Smooth muscle cell (in vitro differentiated cells): ENCODE measurements around the gene SNRK. TPM values are rescaled to one million over a fixed set of nuclear protein-coding genes. Genes with fewer than 3 reads are reported as not detected.

ENCODE experiments used
- DNase-seq: peaks from one replicate; lab custom pipeline; 2025; ENCODE audit not compliant: unreplicated experiment; lab: John Stamatoyannopoulos, UW
- H2AFZ ChIP-seq: fragments of 200-600 bp; sonication (generic); 2 replicates; pipeline ENCODE4 v1.6.0; 2016; ENCODE audit warnings: antibody characterized with exemption, low read depth, mild to moderate bottlenecking
- H3F3A ChIP-seq: fragments of 200-600 bp; sonication (generic); 2 replicates; pipeline ENCODE4 v1.6.0; 2017; ENCODE audit warnings: antibody characterized with exemption, low read depth
- H3K27ac ChIP-seq: fragments of 200-600 bp; sonication (generic); 2 replicates; pipeline ENCODE4 v1.5.1; 2016; ENCODE audit warnings: low read depth, mild to moderate bottlenecking
- H3K27me3 ChIP-seq: fragments of 200-600 bp; sonication (generic); 2 replicates; pipeline ENCODE4 v1.6.1; 2016; ENCODE audit warnings: low read depth, mild to moderate bottlenecking
- H3K36me3 ChIP-seq: fragments of 200-600 bp; sonication (generic); 2 replicates; pipeline ENCODE4 v1.5.1; 2016; ENCODE audit warnings: low read depth
- H3K4me1 ChIP-seq: fragments of 200-600 bp; sonication (generic); 2 replicates; pipeline ENCODE4 v1.5.1; 2016; ENCODE audit warnings: low read depth
- H3K4me2 ChIP-seq: fragments of 200-600 bp; sonication (generic); 2 replicates; pipeline ENCODE4 v1.6.0; 2016; ENCODE audit warnings: mild to moderate bottlenecking
- H3K4me3 ChIP-seq: fragments of 200-600 bp; sonication (generic); 2 replicates; pipeline ENCODE4 v1.5.1; 2016; ENCODE audit warnings: mild to moderate bottlenecking
- H3K79me2 ChIP-seq: fragments of 200-600 bp; sonication (generic); 2 replicates; pipeline ENCODE4 v1.6.0; 2016; ENCODE audit warnings: low read depth, mild to moderate bottlenecking
- H3K9ac ChIP-seq: fragments of 200-600 bp; sonication (generic); 2 replicates; pipeline ENCODE4 v1.6.0; 2016; ENCODE audit warnings: low read depth
- H3K9me3 ChIP-seq: fragments of 200-600 bp; sonication (generic); replicated peaks from 2 replicates; pipeline ENCODE4 v1.5.1; 2016; ENCODE audit warnings: low read depth
- H4K20me1 ChIP-seq: fragments of 200-600 bp; sonication (generic); 2 replicates; pipeline ENCODE4 v1.6.0; 2016; ENCODE audit warnings: low read depth
- WGBS: methylation state at CpG from one replicate; pipeline ENCODE4 v1.1.7; 2016; ENCODE audit warnings: low lambda C conversion rate; 5-methylcytosine and 5-hydroxymethylcytosine counted together
- polyA plus RNA-seq: library from polyadenylated mRNA; unstranded; fragments of >200 nt; fragmentation: Nextera tagmentation; extraction: Ambion mirVana; gene quantifications from 2 replicates; pipeline ENCODE4 v1.2.1, GENCODE V29; 2016
- total RNA-seq: library from RNA; depleted of rRNA; stranded (reverse); fragments of >200 nt; gene quantifications from 2 replicates; pipeline ENCODE4 v1.2.3, GENCODE V29; 2014
- TF ChIP-seq, protein P1 (sequence below): fragments of 200-600 bp; sonication (generic); IDR thresholded peaks from 2 replicates; pipeline ENCODE4 v1.5.1; 2017; ENCODE audit warnings: borderline replicate concordance, mild to moderate bottlenecking, antibody characterized with exemption; ENCODE audit not compliant: insufficient read depth, poor library complexity, severe bottlenecking

SNRK gene
- total and polyA plus RNA-seq, 2 experiments from 2014 or later, result 6.3 to 14.2 TPM

DNA sequence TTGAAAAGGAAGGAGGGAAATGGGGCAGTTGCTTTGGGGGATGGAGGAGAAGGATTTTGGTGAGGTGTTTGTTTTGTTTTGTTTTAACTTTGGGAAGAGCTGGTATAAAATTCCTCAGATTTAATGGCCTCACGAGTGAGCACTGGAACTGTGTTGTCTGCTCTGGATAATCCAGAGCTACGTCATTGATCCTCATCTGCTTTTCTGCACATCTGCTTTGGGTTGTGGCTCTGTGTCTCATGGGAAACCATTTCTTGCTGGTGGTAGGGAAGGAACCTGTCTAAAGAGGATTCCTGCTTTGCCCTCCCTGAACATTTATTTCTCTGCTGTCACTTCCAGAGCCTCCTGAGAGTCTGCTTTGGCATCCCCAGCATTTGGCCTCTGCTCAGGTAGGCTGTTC lies 3.1 kb downstream of the SNRK start:
- no peak overlapping the region for H3K4me2 ChIP-seq
- no peak overlapping the region for H3K27ac ChIP-seq
- H2AFZ ChIP-seq, result no peak overlapping the region
- TF ChIP-seq, protein P1, sequence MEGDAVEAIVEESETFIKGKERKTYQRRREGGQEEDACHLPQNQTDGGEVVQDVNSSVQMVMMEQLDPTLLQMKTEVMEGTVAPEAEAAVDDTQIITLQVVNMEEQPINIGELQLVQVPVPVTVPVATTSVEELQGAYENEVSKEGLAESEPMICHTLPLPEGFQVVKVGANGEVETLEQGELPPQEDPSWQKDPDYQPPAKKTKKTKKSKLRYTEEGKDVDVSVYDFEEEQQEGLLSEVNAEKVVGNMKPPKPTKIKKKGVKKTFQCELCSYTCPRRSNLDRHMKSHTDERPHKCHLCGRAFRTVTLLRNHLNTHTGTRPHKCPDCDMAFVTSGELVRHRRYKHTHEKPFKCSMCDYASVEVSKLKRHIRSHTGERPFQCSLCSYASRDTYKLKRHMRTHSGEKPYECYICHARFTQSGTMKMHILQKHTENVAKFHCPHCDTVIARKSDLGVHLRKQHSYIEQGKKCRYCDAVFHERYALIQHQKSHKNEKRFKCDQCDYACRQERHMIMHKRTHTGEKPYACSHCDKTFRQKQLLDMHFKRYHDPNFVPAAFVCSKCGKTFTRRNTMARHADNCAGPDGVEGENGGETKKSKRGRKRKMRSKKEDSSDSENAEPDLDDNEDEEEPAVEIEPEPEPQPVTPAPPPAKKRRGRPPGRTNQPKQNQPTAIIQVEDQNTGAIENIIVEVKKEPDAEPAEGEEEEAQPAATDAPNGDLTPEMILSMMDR, result no peak
- H4K20me1 ChIP-seq, result peaks cover 72% of the 10 kb centered on the region
- peaks cover 75% of the 10 kb centered on the region for H3K79me2 ChIP-seq
- no peaks in the 10 kb centered on the region for H3F3A ChIP-seq
- H3K4me3 ChIP-seq, result no peak overlapping the region
- WGBS, result 77% methylated on average over 2 of the region's 2 CpGs
- peaks cover 8% of the 10 kb centered on the region for H3K27me3 ChIP-seq
- H3K9ac ChIP-seq, result no peak overlapping the region
- no peaks in the 10 kb centered on the region for H3K9me3 ChIP-seq
- DNase-seq, result no peak
- no peaks in the 10 kb centered on the region for H3K36me3 ChIP-seq
- peaks cover 24% of the 10 kb centered on the region for H3K4me1 ChIP-seq

DNA sequence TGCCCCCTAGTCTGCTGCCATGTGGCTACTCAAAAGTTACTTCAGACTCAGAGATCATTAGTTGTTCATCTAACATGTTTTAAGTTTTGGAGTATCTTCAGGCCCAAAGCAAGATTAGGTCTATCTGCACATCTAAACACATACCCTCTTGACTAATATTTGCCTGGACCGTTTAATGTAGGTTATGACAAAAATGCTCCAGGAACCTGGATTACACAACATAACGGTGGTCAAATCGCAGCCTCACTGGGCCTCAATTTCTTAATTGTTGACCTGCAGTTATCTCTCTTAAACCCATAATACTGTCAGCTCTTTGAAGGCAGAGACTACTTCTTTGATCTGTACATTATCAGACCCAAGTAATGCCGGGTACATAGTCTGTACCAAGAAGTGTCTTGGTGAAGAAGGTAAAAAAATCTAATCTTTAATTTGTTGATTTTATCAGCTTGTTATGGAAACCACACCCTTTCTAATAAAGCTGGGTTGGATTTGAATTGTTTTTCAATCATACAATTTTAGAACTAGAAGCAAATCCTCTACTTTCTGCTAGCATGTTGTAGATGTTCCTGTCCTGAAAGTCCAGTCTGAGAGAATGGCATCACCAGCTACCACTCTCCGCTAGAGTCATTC lies 3.6 kb downstream of the SNRK start:
- peaks cover 81% of the 10 kb centered on the region for H3K79me2 ChIP-seq
- no peak overlapping the region for H2AFZ ChIP-seq
- no peak overlapping the region for H3K27ac ChIP-seq
- no peaks in the 10 kb centered on the region for H3K9me3 ChIP-seq
- H4K20me1 ChIP-seq, result peaks cover 78% of the 10 kb centered on the region
- no peaks in the 10 kb centered on the region for H3F3A ChIP-seq
- no peak overlapping the region for H3K9ac ChIP-seq
- no peak overlapping the region for H3K4me3 ChIP-seq
- no peak overlapping the region for H3K4me2 ChIP-seq
- WGBS, result 89% methylated on average over 5 of the region's 5 CpGs
- peaks cover 24% of the 10 kb centered on the region for H3K4me1 ChIP-seq
- TF ChIP-seq, protein P1, result no peak
- DNase-seq, result no peak
- peaks cover 6% of the 10 kb centered on the region for H3K27me3 ChIP-seq
- no peaks in the 10 kb centered on the region for H3K36me3 ChIP-seq

DNA sequence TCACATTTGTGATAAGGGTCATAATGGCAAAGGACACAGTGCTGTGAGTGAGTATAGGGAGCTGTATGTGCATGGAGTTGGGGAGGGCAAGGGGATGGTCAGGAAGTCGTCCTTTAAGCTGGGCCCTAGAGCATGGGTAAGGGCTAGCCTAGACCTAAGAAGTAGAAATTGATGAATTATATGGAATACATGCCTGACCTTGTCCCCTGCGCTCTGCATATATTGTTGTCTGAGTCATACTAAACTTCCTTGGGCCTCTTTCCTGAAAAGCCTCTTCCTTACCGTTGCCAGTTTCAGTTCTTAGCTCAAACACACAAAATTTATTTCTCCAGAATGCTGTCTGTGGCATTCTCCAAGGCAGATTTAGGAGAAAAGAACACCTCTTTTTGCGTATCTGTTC lies 4.6 kb downstream of the SNRK start:
- Histone ChIP-seq H3K4me3 (no peak overlapping the region), H4K20me1 (peaks cover 88% of the 10 kb centered on the region), H3K9me3 (no peaks in the 10 kb centered on the region), H3K27ac (no peak overlapping the region), H3K9ac (no peak overlapping the region), H3K4me2 (no peak overlapping the region), H3F3A (no peaks in the 10 kb centered on the region), H3K36me3 (no peaks in the 10 kb centered on the region), H3K79me2 (peaks cover 91% of the 10 kb centered on the region), H3K27me3 (no peaks in the 10 kb centered on the region), H2AFZ (no peak overlapping the region), H3K4me1 (peaks cover 17% of the 10 kb centered on the region)
- no peak for DNase-seq
- WGBS, result 81% methylated on average over 4 of the region's 4 CpGs
- TF ChIP-seq, protein P1, result no peak

DNA sequence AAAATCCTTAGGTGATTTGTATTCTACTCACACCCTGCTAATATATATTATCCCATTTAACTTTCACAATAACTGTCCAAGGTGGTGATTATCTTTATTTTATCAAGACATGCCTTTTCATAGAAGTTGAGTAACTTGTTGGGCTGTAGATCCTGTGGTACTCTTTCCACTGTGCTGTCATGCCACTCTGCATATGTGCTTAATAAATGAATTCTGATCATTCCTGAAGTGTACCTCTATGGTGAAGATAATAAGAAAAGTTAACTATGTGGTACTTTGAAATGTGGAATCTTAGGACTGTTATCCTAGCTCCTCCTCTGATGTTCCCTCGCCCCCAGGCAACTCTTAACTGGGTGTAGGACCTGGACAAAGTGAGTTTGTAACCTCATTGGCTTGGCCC lies 5.2 kb downstream of the SNRK start:
- Histone ChIP-seq H3K79me2 (peaks cover 95% of the 10 kb centered on the region), H3F3A (no peaks in the 10 kb centered on the region), H3K27me3 (no peaks in the 10 kb centered on the region), H3K9me3 (no peaks in the 10 kb centered on the region), H2AFZ (no peak overlapping the region), H3K27ac (no peak overlapping the region), H3K9ac (no peak overlapping the region), H3K36me3 (no peaks in the 10 kb centered on the region), H3K4me3 (no peak overlapping the region), H3K4me1 (peaks cover 16% of the 10 kb centered on the region), H3K4me2 (no peak overlapping the region), H4K20me1 (peaks cover 94% of the 10 kb centered on the region)
- DNase-seq, result no peak
- TF ChIP-seq, protein P1, result no peak
- 100% methylated on average over 1 of the region's 1 CpG for WGBS
